Measurements from ENCODE around the gene RBFOX1. TPM values are rescaled to one million over a fixed set of nuclear protein-coding genes. Genes with fewer than 3 reads are reported as not detected.
A peak's percentile ranks its signal among the peaks of the same experiment; 100 is the strongest.

Gene RBFOX1
- polyA plus RNA-seq, 1 of the 3 experiments (the other 2 are of a cell fraction) = not detected

- Histone ChIP-seq H3K4me3 (ENCODE audit: low read depth in 2 of 2, low read length in 1 of 2) (no peak overlapping the region), H3K9ac (no peak overlapping the region), H3K4me1 (ENCODE audit: control insufficient read depth in 1 of 2, insufficient read depth in 2 of 2, low read depth in 1 of 2, low read length in 1 of 2) (peaks cover 0 to 27% of the 10 kb centered on the region in 2 experiments; a peak in 2 of 4 replicates), H3K27ac (ENCODE audit: low read depth in 2 of 2, low read length in 1 of 2) (peak overlapping the region in 1 of 2 experiments; percentile 93; a peak in 2 of 4 replicates), H3F3A (replicated peaks; ENCODE audit: insufficient read depth) (no peaks in the 10 kb centered on the region), H4K20me1 (ENCODE audit: insufficient read depth) (no peaks in the 10 kb centered on the region), H3K9me2 (no peaks in the 10 kb centered on the region), H3K79me2 (ENCODE audit: insufficient read depth) (no peaks in the 10 kb centered on the region), H3K4me2 (no peak overlapping the region), H3K36me3 (replicated peaks in 1 of 2; ENCODE audit: control insufficient read depth in 1 of 2, insufficient read depth in 2 of 2, low read length in 1 of 2) (no peaks in the 10 kb centered on the region), H3K27me3 (ENCODE audit: insufficient read depth) (no peaks in the 10 kb centered on the region), H3K9me3 (no peaks in the 10 kb centered on the region), H2AFZ (ENCODE audit: low read depth) (no peak overlapping the region)
- TF ChIP-seq MAX (IDR thresholded peaks at IDR 0.05; ENCODE audit: low read depth) (no peak), RCOR1 (IDR thresholded peaks at IDR 0.05; ENCODE audit: low read length) (peak; percentile 27; the same call in 1 of the 2 replicates), FOXM1 (IDR thresholded peaks at IDR 0.05; ENCODE audit: low read depth) (no peak), MXI1 (IDR thresholded peaks at IDR 0.05; ENCODE audit: low read depth, low read length) (peak; percentile 2; the same call in 1 of the 2 replicates), CHD2 (IDR thresholded peaks at IDR 0.05; ENCODE audit: low read length, partially characterized antibody) (peak; percentile 24), EP300 (IDR thresholded peaks at IDR 0.05; ENCODE audit: borderline replicate concordance in 1 of 2, low read depth in 1 of 2, low read length in 1 of 2) (peak in 1 of 2 experiments; percentile 68; a peak in 2 of 4 replicates), IRF3 (IDR thresholded peaks at IDR 0.05; ENCODE audit: low read depth, low read length) (no peak)
- CTCF ChIA-PET = interaction anchor here (0.7 to 0.9 kb wide), 3 partner anchors 11 to 277 kb away, joined by 3 read pairs; no protein-coding TSS in a partner anchor
- 18% methylated on average over 18 of the region's 18 CpGs for WGBS (ENCODE audit: low lambda C conversion rate)
- POLR2A ChIA-PET = interaction anchor here (1.1 kb wide), 1 partner anchor 9 kb away, joined by 3 read pairs; no protein-coding TSS in a partner anchor
- DNase-seq = peak; percentile 39
Measured at GRCh38 chr16:7363422-7364417, 31.1 kb downstream of the RBFOX1 start.

GRCh38 chr16:7366041-7366440, 33.4 kb downstream of the RBFOX1 start:
- CTCF ChIA-PET = interaction anchor here (1.1 kb wide), 1 partner anchor 14 kb away, joined by 4 read pairs; no protein-coding TSS in a partner anchor
- Histone ChIP-seq H3K4me1 (ENCODE audit: control insufficient read depth in 1 of 2, insufficient read depth in 2 of 2, low read depth in 1 of 2, low read length in 1 of 2) (peaks cover 0 to 33% of the 10 kb centered on the region in 2 experiments; a peak in 2 of 4 replicates), H2AFZ (ENCODE audit: low read depth) (no peak overlapping the region), H3K9ac (no peak overlapping the region), H4K20me1 (ENCODE audit: insufficient read depth) (no peaks in the 10 kb centered on the region), H3K4me3 (ENCODE audit: low read depth in 2 of 2, low read length in 1 of 2) (no peak overlapping the region), H3K27me3 (ENCODE audit: insufficient read depth) (no peaks in the 10 kb centered on the region), H3K79me2 (ENCODE audit: insufficient read depth) (no peaks in the 10 kb centered on the region), H3K36me3 (replicated peaks in 1 of 2; ENCODE audit: control insufficient read depth in 1 of 2, insufficient read depth in 2 of 2, low read length in 1 of 2) (no peaks in the 10 kb centered on the region), H3K27ac (ENCODE audit: low read depth in 2 of 2, low read length in 1 of 2) (no peak overlapping the region), H3F3A (replicated peaks; ENCODE audit: insufficient read depth) (no peaks in the 10 kb centered on the region), H3K4me2 (no peak overlapping the region), H3K9me3 (no peaks in the 10 kb centered on the region), H3K9me2 (no peaks in the 10 kb centered on the region)
- POLR2A ChIA-PET = no interaction called here
- 42% methylated on average over 7 of the region's 7 CpGs for WGBS (ENCODE audit: low lambda C conversion rate)
- DNase-seq = no peak
- TF ChIP-seq CHD2 (IDR thresholded peaks at IDR 0.05; ENCODE audit: low read length, partially characterized antibody) (no peak), MEF2A (IDR thresholded peaks at IDR 0.05; ENCODE audit: borderline replicate concordance, low read depth) (no peak), SMC3 (IDR thresholded peaks at IDR 0.05; ENCODE audit: low read depth, low read length) (no peak), TAF1 (IDR thresholded peaks at IDR 0.05; ENCODE audit: borderline replicate concordance, low read depth, low read length) (no peak), RXRA (IDR thresholded peaks at IDR 0.05; ENCODE audit: borderline replicate concordance, low read depth) (no peak), NFIC (IDR thresholded peaks at IDR 0.05; ENCODE audit: borderline replicate concordance) (no peak), TCF12 (IDR thresholded peaks at IDR 0.05) (no peak), CTCF (IDR thresholded peaks at IDR 0.05) (no peak), MAX (IDR thresholded peaks at IDR 0.05; ENCODE audit: low read depth) (no peak), FOSL2 (IDR thresholded peaks at IDR 0.05; ENCODE audit: borderline replicate concordance, low read depth) (no peak), SIN3A (IDR thresholded peaks at IDR 0.05; ENCODE audit: borderline replicate concordance, low read depth, low read length) (no peak), POLR2AphosphoS5 (IDR thresholded peaks at IDR 0.05; ENCODE audit: low read depth, low read length) (no peak), RFX5 (IDR thresholded peaks at IDR 0.05; ENCODE audit: low read length) (no peak), IRF3 (IDR thresholded peaks at IDR 0.05; ENCODE audit: low read depth, low read length) (no peak), MXI1 (IDR thresholded peaks at IDR 0.05; ENCODE audit: low read depth, low read length) (no peak), USF1 (IDR thresholded peaks at IDR 0.05; ENCODE audit: borderline replicate concordance, low read depth) (no peak), ELF1 (IDR thresholded peaks at IDR 0.05) (no peak)

All from SK-N-SH (cell line).